Common myeloid progenitor, CD34-positive (primary cell): ENCODE data around the gene RNF144A.

ENCODE experiments used
- CTCF ChIA-PET: fragments of 350-600 bp; sonication (Branson Sonifier 250); formaldehyde crosslinking; loops from one replicate; lab custom pipeline; 2021; ENCODE audit warnings: antibody characterized with exemption; lab: Charles Lee
- POLR2A ChIA-PET: fragments of 350-600 bp; sonication (Branson Sonifier 250); formaldehyde crosslinking; loops from one replicate; lab custom pipeline; 2021; ENCODE audit warnings: antibody characterized with exemption; lab: Charles Lee
- DNase-seq, 3 donors: peaks; one replicate each; pipeline versions ENCODE4 v3.0.0 to v3.0.0-alpha.2; 2013
- H3K27ac ChIP-seq, 2 experiments: 1 replicate in 1 of 2; 2 replicates in 1 of 2; pipeline ENCODE4 v1.7.0; 2013; ENCODE audit warnings: inconsistent platforms in 2 of 2, low read length in 2 of 2, mild to moderate bottlenecking in 2 of 2, low read depth in 1 of 2, moderate library complexity in 1 of 2; ENCODE audit not compliant: severe bottlenecking in 2 of 2, insufficient read depth in 1 of 2, poor library complexity in 1 of 2
- H3K27me3 ChIP-seq, 5 experiments: replicated peaks in 2 of 5; 1 replicate in 3 of 5; 2 replicates in 2 of 5; pipeline versions ENCODE4 v1.6.1 to v1.7.0; 2013; ENCODE audit warnings: low read length in 4 of 5, mild to moderate bottlenecking in 2 of 5, moderate library complexity in 2 of 5, inconsistent platforms in 1 of 5; ENCODE audit not compliant: insufficient read depth in 5 of 5, control insufficient read depth in 4 of 5
- H3K36me3 ChIP-seq, 4 experiments: 1 replicate in 2 of 4; 2 replicates in 2 of 4; pipeline versions ENCODE4 v1.6.1 to v1.7.0; 2013; ENCODE audit warnings: low read length in 3 of 4, control low read depth in 1 of 4, mild to moderate bottlenecking in 1 of 4; ENCODE audit not compliant: control insufficient read depth in 4 of 4, insufficient read depth in 4 of 4
- H3K4me1 ChIP-seq, 4 experiments: 1 replicate in 3 of 4; 2 replicates in 1 of 4; pipeline versions ENCODE4 v1.6.1 to v1.7.1; 2013; ENCODE audit warnings: low read length in 3 of 4, mild to moderate bottlenecking in 3 of 4, control low read depth in 1 of 4, inconsistent platforms in 1 of 4, moderate library complexity in 1 of 4; ENCODE audit not compliant: control insufficient read depth in 4 of 4, insufficient read depth in 4 of 4; ENCODE audit errors: control extremely low read depth in 1 of 4
- H3K4me3 ChIP-seq, 7 experiments: 1 replicate in 4 of 7; 2 replicates in 3 of 7; pipeline versions ENCODE4 v1.5.1 to v1.7.0; 2013; ENCODE audit warnings: mild to moderate bottlenecking in 7 of 7, low read length in 6 of 7, moderate library complexity in 6 of 7, inconsistent platforms in 2 of 7, low read depth in 2 of 7, control low read depth in 1 of 7; ENCODE audit not compliant: insufficient read depth in 4 of 7, control insufficient read depth in 1 of 7; ENCODE audit errors: extremely low read depth in 1 of 7
- H3K9me3 ChIP-seq, 5 experiments: 1 replicate in 4 of 5; 2 replicates in 1 of 5; pipeline versions ENCODE4 v1.6.1 to v1.7.1; 2013; ENCODE audit warnings: low read length in 4 of 5, mild to moderate bottlenecking in 2 of 5, inconsistent platforms in 1 of 5, low read depth in 1 of 5, moderate library complexity in 1 of 5; ENCODE audit not compliant: control insufficient read depth in 4 of 5, insufficient read depth in 2 of 5; ENCODE audit errors: control extremely low read depth in 1 of 5
- WGBS: methylation state at CpG from one replicate; pipeline ENCODE4 v1.1.5; 2013; ENCODE audit not compliant: insufficient coverage; 5-methylcytosine and 5-hydroxymethylcytosine counted together

RNF144A gene

DNA sequence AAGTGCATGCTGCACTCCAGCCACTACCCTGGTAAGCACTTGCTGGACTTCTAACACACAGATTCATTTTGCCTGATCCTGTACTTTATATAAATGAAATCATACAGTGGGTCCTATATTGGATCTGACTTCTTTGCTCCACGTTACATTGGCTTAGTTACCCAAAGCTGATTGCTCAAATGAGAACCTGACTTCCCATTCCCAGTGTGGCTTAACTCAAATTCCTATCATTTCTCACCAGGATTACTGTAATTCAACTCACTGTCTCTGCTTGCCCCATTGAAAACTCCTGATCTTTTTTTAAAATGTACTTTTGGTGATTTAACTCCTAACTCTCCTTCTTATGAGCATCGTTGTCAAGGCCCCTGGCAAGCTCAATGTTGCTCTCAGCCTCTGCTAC, 38.2 kb upstream of the RNF144A start:
- CTCF ChIA-PET: interaction anchor here (0.9 to 6.0 kb wide), 6 partner anchors 9 to 38 kb away, joined by 3 to 69 read pairs (median 6); partner anchors contain the start of gene CMPK2

DNA sequence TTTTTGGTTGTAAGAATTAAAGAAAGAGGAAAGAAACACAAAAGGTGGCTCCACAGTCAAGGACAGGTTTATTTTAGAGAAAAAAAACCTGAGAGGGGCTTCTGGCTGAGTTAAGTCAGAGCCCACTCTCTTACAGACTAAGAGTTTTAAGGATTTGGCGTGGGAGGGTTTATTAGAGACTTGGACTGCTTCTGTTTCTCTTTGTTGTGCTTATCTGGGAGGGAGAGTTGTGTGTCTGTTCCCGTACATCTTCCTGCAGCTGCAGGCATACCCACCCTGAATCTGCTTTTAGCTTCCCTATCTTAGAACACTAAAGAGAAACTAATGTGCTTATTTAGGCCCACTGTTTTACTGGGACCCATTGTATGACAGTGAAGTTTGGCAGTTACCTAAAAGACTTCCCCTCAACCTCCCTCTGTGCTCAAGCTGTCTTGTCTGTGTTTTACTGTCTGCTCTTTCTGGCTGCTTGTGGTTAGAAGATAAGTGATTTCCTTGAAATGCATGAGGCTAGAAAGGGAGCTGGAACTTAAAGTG, 36.9 kb upstream of the RNF144A start:
- POLR2A ChIA-PET: interaction anchor here (0.7 kb wide), 1 partner anchor 29 kb away, joined by 3 read pairs; no protein-coding TSS in a partner anchor
- no CpG with 5 or more reads among the region's 2 CpGs for WGBS
- CTCF ChIA-PET: interaction anchor here (1.0 to 6.0 kb wide), 4 partner anchors 12 to 163 kb away, joined by 3 to 69 read pairs (median 13); partner anchors contain the start of gene CMPK2

More for the DNA sequence above, 38.2 kb upstream of the RNF144A start:
- H3K4me3 ChIP-seq: peak overlapping the region in 4 of 7 experiments; percentile 22 to 83 (median 49)
- 91% methylated on average over 1 of the region's 2 CpGs for WGBS
- H3K4me1 ChIP-seq: peaks cover 22 to 80% (median 63%) of the 10 kb centered on the region in 4 experiments
- POLR2A ChIA-PET: interaction anchor here (0.6 kb wide), 1 partner anchor 32 kb away, joined by 4 read pairs; no protein-coding TSS in a partner anchor
- no peaks in the 10 kb centered on the region for H3K36me3 ChIP-seq
- H3K9me3 ChIP-seq: peaks cover 0 to 4% (median 0%) of the 10 kb centered on the region in 5 experiments
- H3K27me3 ChIP-seq: no peaks in the 10 kb centered on the region
- DNase-seq: no peak
- H3K27ac ChIP-seq: peak overlapping the region in 1 of 2 experiments; percentile 30

DNA sequence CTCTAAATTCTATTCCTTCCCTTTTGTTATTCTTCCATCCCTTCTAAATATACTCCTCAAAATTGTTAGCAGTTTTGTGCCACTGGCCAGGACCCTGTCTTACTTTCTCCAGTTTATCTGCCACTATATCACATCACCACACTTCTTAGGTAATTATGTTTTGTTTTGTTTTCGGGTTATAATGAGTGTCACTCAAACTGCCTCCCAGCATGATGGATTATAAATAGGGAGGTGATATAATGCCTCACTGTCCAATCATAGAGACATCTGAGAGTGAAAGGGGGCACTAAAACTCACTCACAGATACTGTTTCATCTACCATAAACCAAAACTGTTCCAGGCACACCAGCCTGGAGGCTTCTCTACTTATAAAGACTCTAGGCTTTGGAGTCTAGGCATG, 36.2 kb upstream of the RNF144A start:
- WGBS: no CpG with 5 or more reads among the region's 1 CpG
- CTCF ChIA-PET: interaction anchor here (2.6 to 6.0 kb wide), 2 partner anchors 13 to 14 kb away, joined by 23 to 69 read pairs; partner anchors contain the start of gene CMPK2

More for the DNA sequence above, 36.9 kb upstream of the RNF144A start:
- H3K27ac ChIP-seq: peak overlapping the region; percentile 16 to 80
- H3K36me3 ChIP-seq: no peaks in the 10 kb centered on the region
- DNase-seq: peak; percentile 51 to 90 (median 81)
- H3K4me3 ChIP-seq: peak overlapping the region in 5 of 7 experiments; percentile 6 to 55 (median 27)
- peaks cover 22 to 82% (median 66%) of the 10 kb centered on the region in 4 experiments for H3K4me1 ChIP-seq
- no peaks in the 10 kb centered on the region for H3K27me3 ChIP-seq
- H3K9me3 ChIP-seq: no peaks in the 10 kb centered on the region

DNA sequence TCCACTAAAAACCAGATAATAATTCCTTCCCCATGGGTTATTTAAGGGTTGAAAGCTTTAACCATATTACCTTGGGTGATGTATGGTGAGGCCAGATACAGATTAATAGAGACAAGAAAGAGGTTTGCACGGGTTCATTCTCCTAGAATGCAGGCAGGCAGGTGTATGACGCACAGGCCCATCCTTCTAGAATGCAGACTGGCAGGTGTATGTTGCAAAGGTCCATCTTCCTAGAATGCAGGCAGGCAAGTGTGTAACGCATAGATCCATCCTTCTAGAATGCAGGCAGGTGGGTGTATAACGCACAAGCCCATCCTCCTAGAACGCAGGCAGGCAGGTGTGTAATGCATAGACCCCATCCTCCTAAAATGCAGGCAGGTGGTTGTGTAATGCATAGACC, 35.7 kb upstream of the RNF144A start:
- POLR2A ChIA-PET: no interaction called here
- Histone ChIP-seq H3K9me3 (no peaks in the 10 kb centered on the region), H3K27me3 (no peaks in the 10 kb centered on the region), H3K27ac (peak overlapping the region in 1 of 2 experiments; percentile 80), H3K4me3 (no peak overlapping the region), H3K36me3 (no peaks in the 10 kb centered on the region), H3K4me1 (peaks cover 25 to 74% (median 60%) of the 10 kb centered on the region in 4 experiments)
- 99% methylated on average over 5 of the region's 5 CpGs for WGBS
- DNase-seq: no peak
- CTCF ChIA-PET: interaction anchor here (2.6 kb wide), 1 partner anchor 14 kb away, joined by 23 read pairs; no protein-coding TSS in a partner anchor

More for the DNA sequence above, 36.2 kb upstream of the RNF144A start:
- DNase-seq: peak in 1 of 3 donors; percentile 24
- Histone ChIP-seq H3K4me3 (no peak overlapping the region), H3K27me3 (no peaks in the 10 kb centered on the region), H3K4me1 (peaks cover 25 to 78% (median 64%) of the 10 kb centered on the region in 4 experiments), H3K36me3 (no peaks in the 10 kb centered on the region), H3K27ac (peak overlapping the region; percentile 23 to 80), H3K9me3 (no peaks in the 10 kb centered on the region)
- POLR2A ChIA-PET: no interaction called here

DNA sequence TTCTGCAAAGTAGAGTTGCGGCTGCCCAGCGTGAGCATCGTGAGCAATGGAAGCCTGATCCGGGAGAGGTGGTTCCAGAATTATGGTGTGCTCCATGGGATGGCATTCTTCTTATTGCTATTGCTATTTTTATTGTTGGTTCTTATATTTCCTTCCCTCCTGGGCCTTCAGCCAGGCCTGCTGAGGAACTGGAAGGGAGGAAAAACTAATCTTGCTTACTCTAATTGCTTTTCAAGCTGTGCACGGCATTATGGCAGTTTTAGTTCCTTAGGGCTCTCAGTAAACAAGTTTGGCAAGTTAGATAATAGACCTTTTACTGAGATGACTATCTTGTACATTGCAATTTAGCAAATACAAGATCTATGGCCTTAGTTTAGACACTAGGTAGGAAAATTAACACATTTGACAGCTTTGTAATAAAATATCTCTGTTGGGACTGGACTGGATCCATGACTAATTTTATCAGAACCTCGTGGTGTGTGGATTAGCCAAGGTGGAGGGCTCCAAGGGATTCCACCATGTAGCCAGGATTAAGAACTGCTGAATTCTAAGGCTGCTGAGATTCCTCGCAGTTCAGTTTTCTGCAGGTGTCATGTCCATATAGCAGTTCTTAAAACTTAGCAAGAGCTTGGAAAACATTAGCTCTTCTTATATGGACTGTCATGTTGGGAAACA, 33.6 kb upstream of the RNF144A start:
- 63% methylated on average over 4 of the region's 7 CpGs for WGBS
- POLR2A ChIA-PET: no interaction called here

DNA sequence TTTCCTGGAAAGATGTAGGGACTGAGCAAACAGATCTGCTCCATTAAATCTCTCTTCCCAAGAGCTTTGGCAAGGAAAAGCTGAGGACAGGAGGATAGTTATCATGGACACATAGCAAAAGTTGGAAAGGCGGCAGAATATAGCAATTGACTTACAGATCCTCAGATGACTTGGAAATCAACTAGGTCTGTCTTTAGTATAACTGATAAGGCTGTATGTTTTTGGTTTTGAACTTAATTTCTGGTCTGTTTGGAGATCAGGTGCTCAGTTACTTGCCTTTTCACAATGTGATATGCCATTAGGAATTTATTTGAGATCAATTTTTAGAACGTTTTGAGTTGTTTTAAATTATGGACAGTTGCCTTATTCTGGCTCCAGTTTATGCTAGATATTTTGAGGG, 31.7 kb upstream of the RNF144A start:
- H3K27me3 ChIP-seq: no peaks in the 10 kb centered on the region
- H3K4me3 ChIP-seq: no peak overlapping the region
- no peaks in the 10 kb centered on the region for H3K9me3 ChIP-seq
- DNase-seq: no peak
- ChIA-PET CTCF (interaction anchor here (1.2 to 3.0 kb wide), 6 partner anchors 9 to 31 kb away, joined by 3 to 20 read pairs (median 5); partner anchors contain the start of genes CMPK2 and RSAD2), POLR2A (interaction anchor here (0.7 to 1.1 kb wide), 2 partner anchors 20 to 167 kb away, joined by 4 to 5 read pairs; partner anchors contain the start of gene CMPK2)
- no peak overlapping the region for H3K27ac ChIP-seq
- H3K36me3 ChIP-seq: no peaks in the 10 kb centered on the region
- peaks cover 18 to 58% (median 47%) of the 10 kb centered on the region in 4 experiments for H3K4me1 ChIP-seq
- WGBS: 88% methylated on average over 2 of the region's 2 CpGs

More for the DNA sequence above, 33.6 kb upstream of the RNF144A start:
- Histone ChIP-seq H3K4me3 (no peak overlapping the region), H3K36me3 (no peaks in the 10 kb centered on the region), H3K27ac (no peak overlapping the region), H3K4me1 (peaks cover 27 to 73% (median 57%) of the 10 kb centered on the region in 4 experiments), H3K9me3 (no peaks in the 10 kb centered on the region), H3K27me3 (no peaks in the 10 kb centered on the region)
- CTCF ChIA-PET: interaction anchor here (0.8 to 1.1 kb wide), 2 partner anchors 10 to 14 kb away, joined by 3 to 7 read pairs; no protein-coding TSS in a partner anchor
- DNase-seq: peak in 1 of 3 donors; percentile 26
